HEK293 (cell line): ENCODE measurements around the gene ELF3.

Experiments used
- CTCF ChIP-seq: fragments of 450-650 bp; formaldehyde crosslinking; IDR thresholded peaks from 2 replicates; pipeline ENCODE4 v1.5.1; 2016; ENCODE audit warnings: missing biosample characterization, missing genetic modification characterization
- KLF1 ChIP-seq: fragments of 450-650 bp; formaldehyde crosslinking; IDR thresholded peaks from 2 replicates; pipeline ENCODE4 v1.5.1; 2016; ENCODE audit warnings: missing biosample characterization, missing genetic modification characterization
- KLF8 ChIP-seq: fragments of 450-650 bp; formaldehyde crosslinking; IDR thresholded peaks from 2 replicates; pipeline ENCODE4 v1.5.1; 2016; ENCODE audit warnings: missing biosample characterization, missing genetic modification characterization
- YY1 ChIP-seq: fragments of 450-650 bp; formaldehyde crosslinking; IDR thresholded peaks from 2 replicates; pipeline ENCODE4 v1.5.1; 2018; ENCODE audit warnings: missing biosample characterization, missing genetic modification characterization
- ZBTB44 ChIP-seq: fragments of 450-650 bp; IDR thresholded peaks from 2 replicates; pipeline ENCODE4 v1.5.1; 2018; ENCODE audit warnings: missing biosample characterization, mild to moderate bottlenecking, missing genetic modification characterization
- ZBTB49 ChIP-seq: fragments of 450-650 bp; formaldehyde crosslinking; IDR thresholded peaks from 2 replicates; pipeline ENCODE4 v1.5.1; 2016; ENCODE audit warnings: missing biosample characterization, missing genetic modification characterization, low read depth
- ZFP69B ChIP-seq: fragments of 450-650 bp; formaldehyde crosslinking; IDR thresholded peaks from 2 replicates; pipeline ENCODE4 v1.5.1; 2016; ENCODE audit warnings: missing biosample characterization, missing genetic modification characterization
- ZNF114 ChIP-seq: fragments of 450-650 bp; formaldehyde crosslinking; IDR thresholded peaks from 2 replicates; pipeline ENCODE4 v1.5.0; 2017; ENCODE audit warnings: missing biosample characterization, missing genetic modification characterization
- ZNF133 ChIP-seq: fragments of 450-650 bp; formaldehyde crosslinking; IDR thresholded peaks from 2 replicates; pipeline ENCODE4 v1.5.1; 2016; ENCODE audit warnings: missing biosample characterization, missing genetic modification characterization
- ZNF155 ChIP-seq: fragments of 450-650 bp; formaldehyde crosslinking; IDR thresholded peaks from 2 replicates; pipeline ENCODE4 v1.5.1; 2016; ENCODE audit warnings: missing biosample characterization, missing genetic modification characterization
- ZNF175 ChIP-seq: fragments of 450-650 bp; formaldehyde crosslinking; IDR thresholded peaks from 2 replicates; pipeline ENCODE4 v1.5.1; 2016; ENCODE audit warnings: missing biosample characterization, missing genetic modification characterization
- ZNF239 ChIP-seq: fragments of 450-650 bp; formaldehyde crosslinking; IDR thresholded peaks from 2 replicates; pipeline ENCODE4 v1.5.1; 2016; ENCODE audit warnings: missing biosample characterization, missing genetic modification characterization
- ZNF510 ChIP-seq: fragments of 450-650 bp; formaldehyde crosslinking; IDR thresholded peaks from 2 replicates; pipeline ENCODE4 v1.5.1; 2018; ENCODE audit warnings: mild to moderate bottlenecking, missing genetic modification characterization, missing biosample characterization; ENCODE audit not compliant: insufficient replicate concordance
- ZNF513 ChIP-seq: fragments of 450-650 bp; IDR thresholded peaks from 2 replicates; pipeline ENCODE4 v1.5.1; 2018; ENCODE audit warnings: missing biosample characterization, missing genetic modification characterization
- ZNF518A ChIP-seq: fragments of 450-650 bp; formaldehyde crosslinking; conservative IDR thresholded peaks from 2 replicates; pipeline ENCODE4 v1.5.1; 2016; ENCODE audit warnings: low read depth, missing biosample characterization, missing genetic modification characterization
- ZNF530 ChIP-seq: fragments of 450-650 bp; formaldehyde crosslinking; IDR thresholded peaks from 2 replicates; pipeline ENCODE4 v1.5.1; 2016; ENCODE audit warnings: low read depth, missing biosample characterization, missing genetic modification characterization
- ZNF623 ChIP-seq: fragments of 450-650 bp; formaldehyde crosslinking; IDR thresholded peaks from 2 replicates; pipeline ENCODE4 v1.5.1; 2016; ENCODE audit warnings: missing biosample characterization, missing genetic modification characterization
- ZNF626 ChIP-seq: fragments of 450-650 bp; sonication (Bioruptor Pico); formaldehyde crosslinking; IDR thresholded peaks from 2 replicates; pipeline ENCODE4 v1.5.1; 2018; ENCODE audit warnings: missing biosample characterization, missing genetic modification characterization, inconsistent platforms
- ZNF645 ChIP-seq: fragments of 450-650 bp; formaldehyde crosslinking; IDR thresholded peaks from 2 replicates; pipeline ENCODE4; 2016; ENCODE audit warnings: missing biosample characterization, missing genetic modification characterization
- ZNF670 ChIP-seq: fragments of 450-650 bp; formaldehyde crosslinking; IDR thresholded peaks from 2 replicates; pipeline ENCODE4 v1.5.1; 2016; ENCODE audit warnings: missing biosample characterization, missing genetic modification characterization, low read depth
- ZNF704 ChIP-seq: fragments of 450-650 bp; formaldehyde crosslinking; IDR thresholded peaks from 2 replicates; pipeline ENCODE4 v1.5.1; 2016; ENCODE audit warnings: missing biosample characterization, missing genetic modification characterization
- ZNF777 ChIP-seq: fragments of 450-650 bp; formaldehyde crosslinking; IDR thresholded peaks from 2 replicates; pipeline ENCODE4 v1.5.1; 2017; ENCODE audit warnings: missing biosample characterization, missing genetic modification characterization, borderline replicate concordance
- ZNF791 ChIP-seq: fragments of 450-650 bp; formaldehyde crosslinking; IDR thresholded peaks from 2 replicates; pipeline ENCODE4 v1.5.1; 2016; ENCODE audit warnings: missing biosample characterization, missing genetic modification characterization
- ZNF830 ChIP-seq: fragments of 450-650 bp; IDR thresholded peaks from 2 replicates; pipeline ENCODE4 v1.5.0; 2018; ENCODE audit warnings: missing biosample characterization, missing genetic modification characterization, low read depth, mild to moderate bottlenecking, moderate library complexity
- ZSCAN16 ChIP-seq: fragments of 450-650 bp; formaldehyde crosslinking; IDR thresholded peaks from 2 replicates; pipeline ENCODE4 v1.5.1; 2016; ENCODE audit warnings: missing biosample characterization, missing genetic modification characterization

Gene ELF3

GRCh38 chr1:202034683-202035462 is 24.5 kb downstream of the ELF3 start (continued):
- TF ChIP-seq ZNF830: no peak
- peak; percentile 76 for TF ChIP-seq KLF8 (tag by site-specific recombination)
- no peak for TF ChIP-seq ZNF510 (tag by site-specific recombination)
- TF ChIP-seq ZNF155 (tag by site-specific recombination): no peak
- no peak for TF ChIP-seq ZSCAN16
- TF ChIP-seq ZNF704 (tag by site-specific recombination): no peak
- no peak for TF ChIP-seq ZFP69B (tag by site-specific recombination)
- no peak for TF ChIP-seq YY1 (tag by site-specific recombination)
- TF ChIP-seq ZNF626 (tag by site-specific recombination): no peak
- TF ChIP-seq ZNF175: no peak
- TF ChIP-seq ZNF239: no peak
- peak; percentile 84 for TF ChIP-seq ZBTB44
- TF ChIP-seq ZNF518A (tag by site-specific recombination): no peak
- no peak for TF ChIP-seq ZNF777 (tag by site-specific recombination)
- TF ChIP-seq CTCF (tag by site-specific recombination): no peak
- TF ChIP-seq ZNF530 (tag by site-specific recombination): peak; percentile 96
- TF ChIP-seq ZNF513 (tag by site-specific recombination): no peak; the same call in 1 of the 2 replicates
- no peak for TF ChIP-seq ZNF623 (tag by site-specific recombination)
- TF ChIP-seq ZNF670 (tag by site-specific recombination): no peak
- peak; percentile 67; the same call in 1 of the 2 replicates for TF ChIP-seq KLF1 (tag by site-specific recombination)
- no peak for TF ChIP-seq ZNF114 (tag by site-specific recombination)
- no peak for TF ChIP-seq ZNF133 (tag by site-specific recombination)
- TF ChIP-seq ZNF645 (tag by site-specific recombination): no peak
- no peak for TF ChIP-seq ZBTB49 (tag by site-specific recombination)
- no peak for TF ChIP-seq ZNF791 (tag by site-specific recombination)
